SK-N-MC (cell line): ENCODE results near the gene APBA2.

Experiments
- EZH2 ChIP-seq: fragments of 200-600 bp; sonication (generic); IDR thresholded peaks from one replicate; pipeline ENCODE4 v1.6.1; 2017; ENCODE audit warnings: antibody characterized with exemption
- FOXP2 ChIP-seq: optimal IDR thresholded peaks from 2 replicates; pipeline ENCODE3; 2011; ENCODE audit warnings: mild to moderate bottlenecking, moderate library complexity; ENCODE audit not compliant: insufficient read depth; ENCODE audit errors: extremely low read length, control extremely low read depth
- POLR2AphosphoS5 ChIP-seq: IDR thresholded peaks from 2 replicates; pipeline ENCODE4 v1.6.1; 2012; ENCODE audit warnings: mild to moderate bottlenecking, low read depth, low read length, borderline replicate concordance

- no peak for TF ChIP-seq EZH2
- TF ChIP-seq POLR2AphosphoS5 = no peak
- TF ChIP-seq FOXP2 = no peak
These were observed 152.4 kb downstream of the APBA2 start for GRCh38 chr15:29037997-29038705.
